ENCODE data around the gene PRKG1. TPM values are rescaled to one million over a fixed set of nuclear protein-coding genes. Genes with fewer than 3 reads are reported as not detected.
"Not testable (repeated sequence)": the region's sequence is repeated elsewhere in the genome, so short reads cannot be mapped to it uniquely, and the experiment has no call there.

PRKG1 gene
- total RNA-seq, 1 experiment from 2014 or later, result 7.4 TPM

DNA sequence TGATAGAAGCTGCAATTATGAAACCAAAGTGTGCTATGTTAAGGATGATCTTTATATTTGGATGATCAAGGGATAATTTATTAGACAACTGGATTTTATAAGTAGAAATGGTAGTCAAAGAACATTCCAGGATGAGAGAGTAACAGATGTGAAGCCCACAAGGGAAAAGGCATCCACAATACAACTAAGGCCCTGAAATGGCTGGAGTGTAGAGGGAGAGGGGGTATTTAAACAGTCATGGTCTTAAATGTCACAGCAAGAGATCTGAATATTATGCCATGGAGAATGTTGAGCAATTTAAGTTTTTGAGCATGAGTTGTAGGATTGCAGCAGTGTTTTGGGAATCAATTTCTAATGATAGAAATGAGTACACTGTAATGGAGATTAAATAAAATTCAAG, 957.5 kb downstream of the PRKG1 start:
- Histone ChIP-seq H3K27ac (ENCODE audit: low read length) (no peak overlapping the region), H3F3A (ENCODE audit: low read length, unreplicated experiment) (no peaks in the 10 kb centered on the region), H3K36me3 (ENCODE audit: low read depth, low read length) (no peaks in the 10 kb centered on the region), H3K4me3 (ENCODE audit: low read length) (no peak overlapping the region), H3K9ac (ENCODE audit: low read length) (no peak overlapping the region), H3K79me2 (ENCODE audit: low read length) (no peaks in the 10 kb centered on the region), H4K20me1 (ENCODE audit: low read length) (no peaks in the 10 kb centered on the region), H3K4me1 (ENCODE audit: insufficient read depth, low read length) (peaks cover 7% of the 10 kb centered on the region; the same call in 1 of the 2 replicates), H3K27me3 (ENCODE audit: low read length) (no peaks in the 10 kb centered on the region), H3K9me3 (ENCODE audit: low read length) (no peaks in the 10 kb centered on the region), H2AFZ (ENCODE audit: low read length) (no peak overlapping the region), H3K4me2 (ENCODE audit: low read length) (no peak overlapping the region), H3K9me2 (replicated peaks; ENCODE audit: low read length) (no peaks in the 10 kb centered on the region)
- ATAC-seq (no peak), DNase-seq (no peak)
- TF ChIP-seq, protein P1, sequence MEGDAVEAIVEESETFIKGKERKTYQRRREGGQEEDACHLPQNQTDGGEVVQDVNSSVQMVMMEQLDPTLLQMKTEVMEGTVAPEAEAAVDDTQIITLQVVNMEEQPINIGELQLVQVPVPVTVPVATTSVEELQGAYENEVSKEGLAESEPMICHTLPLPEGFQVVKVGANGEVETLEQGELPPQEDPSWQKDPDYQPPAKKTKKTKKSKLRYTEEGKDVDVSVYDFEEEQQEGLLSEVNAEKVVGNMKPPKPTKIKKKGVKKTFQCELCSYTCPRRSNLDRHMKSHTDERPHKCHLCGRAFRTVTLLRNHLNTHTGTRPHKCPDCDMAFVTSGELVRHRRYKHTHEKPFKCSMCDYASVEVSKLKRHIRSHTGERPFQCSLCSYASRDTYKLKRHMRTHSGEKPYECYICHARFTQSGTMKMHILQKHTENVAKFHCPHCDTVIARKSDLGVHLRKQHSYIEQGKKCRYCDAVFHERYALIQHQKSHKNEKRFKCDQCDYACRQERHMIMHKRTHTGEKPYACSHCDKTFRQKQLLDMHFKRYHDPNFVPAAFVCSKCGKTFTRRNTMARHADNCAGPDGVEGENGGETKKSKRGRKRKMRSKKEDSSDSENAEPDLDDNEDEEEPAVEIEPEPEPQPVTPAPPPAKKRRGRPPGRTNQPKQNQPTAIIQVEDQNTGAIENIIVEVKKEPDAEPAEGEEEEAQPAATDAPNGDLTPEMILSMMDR (conservative IDR thresholded peaks at IDR 0.05; ENCODE audit: low read depth, low read length), result no peak
- no peak for TF ChIP-seq EZH2 (IDR thresholded peaks at IDR 0.05; ENCODE audit: low read length, unreplicated experiment)
- no peak for TF ChIP-seq EZH2phosphoT487 (IDR thresholded peaks at IDR 0.05; ENCODE audit: borderline replicate concordance, low read length)
- intact Hi-C loops (cut with micrococcal nuclease), result no loop called here
- CTCF ChIA-PET, result no interaction called here
- POLR2A ChIA-PET (ENCODE audit: unreplicated experiment), result no interaction called here
- no TSS peak for BruUV-seq (replicated peaks)

DNA sequence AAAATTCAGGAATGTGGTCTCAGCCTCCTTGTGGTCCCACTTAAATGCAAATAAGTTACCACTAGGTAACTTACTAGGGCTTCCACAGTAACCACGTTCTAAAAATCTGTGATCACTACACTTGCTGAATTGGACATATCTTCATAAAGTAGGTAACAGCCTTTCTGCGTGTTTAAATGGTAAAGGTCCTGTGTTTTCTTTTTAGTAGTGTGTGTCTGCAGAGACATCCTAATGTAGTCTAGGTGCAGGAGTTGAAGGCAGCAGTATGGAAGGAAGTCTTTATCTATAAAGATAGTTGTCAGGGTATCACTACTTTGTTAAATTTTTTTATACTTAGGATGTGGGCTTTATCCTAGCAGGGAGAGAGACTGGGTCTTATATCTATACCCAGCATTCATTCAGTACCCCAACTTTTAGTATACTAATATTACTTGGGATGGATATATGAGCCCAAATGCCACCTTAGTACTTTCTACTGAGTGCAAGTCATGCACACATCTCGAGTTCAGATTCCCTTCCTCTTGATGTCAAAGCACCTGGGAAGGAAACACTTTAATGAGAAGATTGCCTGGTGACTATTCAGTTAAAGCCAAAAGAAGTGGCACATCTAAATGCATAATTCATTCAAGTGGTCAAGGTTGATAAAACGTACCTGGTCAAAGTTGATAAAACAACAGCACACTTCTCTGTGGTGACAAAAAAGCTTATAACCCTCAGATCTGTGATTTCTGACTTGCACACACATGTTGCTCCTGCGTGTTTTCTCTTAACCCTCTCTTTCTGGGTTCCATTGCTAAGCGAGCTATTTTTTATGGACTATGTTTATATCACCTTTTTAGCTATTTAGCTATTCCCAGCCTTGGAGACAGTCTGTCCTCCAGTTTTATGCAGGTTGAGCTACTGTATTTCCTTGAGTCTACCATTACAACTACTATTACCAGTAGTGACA, 958.7 kb downstream of the PRKG1 start:
- H3K9me3 ChIP-seq (ENCODE audit: low read length), result no peaks in the 10 kb centered on the region
- no peaks in the 10 kb centered on the region for H3K27me3 ChIP-seq (ENCODE audit: low read length)
- no peaks in the 10 kb centered on the region for H3K9me2 ChIP-seq (replicated peaks; ENCODE audit: low read length)
- H3K4me1 ChIP-seq (ENCODE audit: insufficient read depth, low read length), result peaks cover 7% of the 10 kb centered on the region; the same call in 1 of the 2 replicates
- intact Hi-C loops (cut with micrococcal nuclease), result no loop called here
- POLR2A ChIA-PET (ENCODE audit: unreplicated experiment), result no interaction called here
- no peak overlapping the region for H3K9ac ChIP-seq (ENCODE audit: low read length)
- H4K20me1 ChIP-seq (ENCODE audit: low read length), result no peaks in the 10 kb centered on the region
- no peak overlapping the region for H2AFZ ChIP-seq (ENCODE audit: low read length)
- no peaks in the 10 kb centered on the region for H3K36me3 ChIP-seq (ENCODE audit: low read depth, low read length)
- H3K27ac ChIP-seq (ENCODE audit: low read length), result no peak overlapping the region
- CTCF ChIA-PET, result no interaction called here
- no peak overlapping the region for H3K4me2 ChIP-seq (ENCODE audit: low read length)
- no peaks in the 10 kb centered on the region for H3K79me2 ChIP-seq (ENCODE audit: low read length)
- no peak for ATAC-seq
- BruUV-seq (replicated peaks), result no TSS peak
- no peaks in the 10 kb centered on the region for H3F3A ChIP-seq (ENCODE audit: low read length, unreplicated experiment)
- no peak for TF ChIP-seq EZH2phosphoT487 (IDR thresholded peaks at IDR 0.05; ENCODE audit: borderline replicate concordance, low read length)
- no peak for TF ChIP-seq EZH2 (IDR thresholded peaks at IDR 0.05; ENCODE audit: low read length, unreplicated experiment)
- TF ChIP-seq, protein P1 (conservative IDR thresholded peaks at IDR 0.05; ENCODE audit: low read depth, low read length), result no peak
- H3K4me3 ChIP-seq (ENCODE audit: low read length), result no peak overlapping the region
- DNase-seq, result no peak

DNA sequence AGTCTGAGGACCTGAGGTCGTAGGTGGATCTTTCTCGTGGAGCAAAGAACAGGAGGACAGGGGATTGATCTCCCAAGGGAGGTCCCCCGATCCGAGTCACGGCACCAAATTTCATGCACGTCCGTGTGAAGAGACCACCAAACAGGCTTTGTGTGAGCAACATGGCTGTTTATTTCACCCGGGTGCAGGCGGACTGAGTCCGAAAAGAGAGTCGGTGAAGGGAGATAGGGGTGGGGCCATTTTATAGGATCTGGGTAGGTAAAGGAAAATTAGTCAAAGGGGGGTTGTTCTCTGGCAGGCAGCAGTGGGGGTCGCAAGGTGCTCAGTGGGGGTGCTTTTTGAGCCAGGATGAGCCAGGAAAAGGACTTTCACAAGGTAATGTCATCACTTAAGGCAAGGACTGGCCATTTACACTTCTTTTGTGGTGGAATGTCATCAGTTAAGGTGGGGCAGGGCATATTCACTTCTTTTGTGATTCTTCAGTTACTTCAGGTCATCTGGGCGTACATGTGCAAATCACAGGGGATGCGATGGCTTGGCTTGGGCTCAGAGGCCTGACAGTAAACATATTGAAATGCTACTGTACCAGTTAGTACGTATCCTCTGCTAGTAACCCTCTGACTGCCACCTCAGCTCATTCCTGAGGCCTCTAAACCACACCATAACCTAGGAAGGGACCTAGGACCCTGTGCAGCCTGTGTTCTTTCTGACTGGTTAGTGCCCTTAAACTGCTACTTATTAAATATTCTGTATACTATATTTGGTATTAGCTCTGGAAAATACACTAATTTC, 964.9 kb downstream of the PRKG1 start:
- H3K4me2 ChIP-seq (ENCODE audit: low read length); DNase-seq; ATAC-seq; H3K4me1 ChIP-seq (ENCODE audit: insufficient read depth, low read length); H3K9me2 ChIP-seq (replicated peaks; ENCODE audit: low read length); POLR2A ChIA-PET (ENCODE audit: unreplicated experiment); H3K9me3 ChIP-seq (ENCODE audit: low read length); H3K27me3 ChIP-seq (ENCODE audit: low read length); H3K79me2 ChIP-seq (ENCODE audit: low read length); H3K4me3 ChIP-seq (ENCODE audit: low read length); H4K20me1 ChIP-seq (ENCODE audit: low read length); H3K36me3 ChIP-seq (ENCODE audit: low read depth, low read length); intact Hi-C loops (cut with micrococcal nuclease); H2AFZ ChIP-seq (ENCODE audit: low read length); H3K27ac ChIP-seq (ENCODE audit: low read length); CTCF ChIA-PET; H3F3A ChIP-seq (ENCODE audit: low read length, unreplicated experiment); H3K9ac ChIP-seq (ENCODE audit: low read length); BruUV-seq (replicated peaks): not testable (repeated sequence)
